HG03175 (cell line): ENCODE data around the gene CSF1.

Experiments used
- ATAC-seq: cut with Tn5 transposase; IDR thresholded peaks from one replicate; pipeline ENCODE4 v1.9.1; 2021; ENCODE audit warnings: mild to moderate bottlenecking, moderate library complexity; ENCODE audit not compliant: unreplicated experiment

Gene CSF1

GRCh38 chr1:109901141-109901523 is 9.5 kb upstream of the CSF1 start:
- no peak for ATAC-seq

GRCh38 chr1:109901524-109902145 is 9.0 kb upstream of the CSF1 start:
- no peak for ATAC-seq

- ATAC-seq = no peak
Measured at GRCh38 chr1:109902204-109902985, 8.3 kb upstream of the CSF1 start.

GRCh38 chr1:109903376-109903930 is 7.2 kb upstream of the CSF1 start:
- no peak for ATAC-seq

- no peak for ATAC-seq
Measured at GRCh38 chr1:109904105-109904817, 6.4 kb upstream of the CSF1 start.

GRCh38 chr1:109905491-109905890 is 5.2 kb upstream of the CSF1 start:
- no peak for ATAC-seq

- ATAC-seq = peak; percentile 92
Measured at GRCh38 chr1:109906160-109906838, 4.3 kb upstream of the CSF1 start.

GRCh38 chr1:109906839-109907180 is 3.8 kb upstream of the CSF1 start:
- ATAC-seq = no peak

GRCh38 chr1:109907190-109907774 is 3.4 kb upstream of the CSF1 start:
- no peak for ATAC-seq

- no peak for ATAC-seq
Measured at GRCh38 chr1:109908836-109909235, 1.8 kb upstream of the CSF1 start.

GRCh38 chr1:109909561-109909960 is 1.1 kb upstream of the CSF1 start:
- no peak for ATAC-seq

- ATAC-seq = no peak
Measured at GRCh38 chr1:109910963-109911798, 532 bp downstream of the CSF1 start.

- ATAC-seq = no peak
Measured at GRCh38 chr1:109912214-109912861, 1.7 kb downstream of the CSF1 start.

- no peak for ATAC-seq
Measured at GRCh38 chr1:109912873-109913272, 2.2 kb downstream of the CSF1 start.

GRCh38 chr1:109913360-109913879 is 2.8 kb downstream of the CSF1 start:
- ATAC-seq = no peak

GRCh38 chr1:109914587-109915240 is 4.1 kb downstream of the CSF1 start:
- ATAC-seq = no peak

GRCh38 chr1:109917051-109917767 is 6.6 kb downstream of the CSF1 start:
- ATAC-seq = no peak
